ENCODE measurements around the gene LGALS3BP.

DNA sequence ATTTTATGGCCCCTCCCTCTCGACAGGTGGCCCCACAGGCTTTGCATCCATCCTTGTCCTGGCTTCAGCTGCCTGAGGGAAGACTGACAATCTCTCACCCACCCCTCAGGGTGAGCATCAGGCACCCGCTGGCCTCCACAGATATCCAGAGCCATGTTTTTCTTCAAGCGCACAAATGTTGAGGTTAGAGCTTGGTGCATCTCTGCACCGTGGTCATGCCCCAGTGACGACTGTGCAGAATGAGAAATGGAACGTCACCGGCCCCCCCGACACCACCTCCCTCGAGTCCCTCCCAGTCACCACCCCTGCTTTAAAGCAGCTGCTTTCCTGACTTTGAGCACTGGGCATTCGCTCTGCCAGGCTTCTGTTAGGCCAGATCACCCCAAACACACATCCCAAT lies 34.8 kb downstream of the LGALS3BP start:
- no peak for TF ChIP-seq CTCF (conservative IDR thresholded peaks at IDR 0.05; ENCODE audit: low read length)
- TF ChIP-seq EZH2phosphoT487 (IDR thresholded peaks at IDR 0.05; ENCODE audit: borderline replicate concordance, low read depth, low read length), result no peak

Data from OCI-LY7 (cell line).